ENCODE data around the gene WDPCP. TPM values are rescaled to one million over a fixed set of nuclear protein-coding genes. Genes with fewer than 3 reads are reported as not detected.

Gene WDPCP
- total and polyA plus RNA-seq, 10 of the 15 experiments (the other 5 are each of a cell fraction or from before 2014, with no cell fraction given): 2.1 to 7.9 (median 4.6) TPM

GRCh38 chr2:63372549-63372948, 215.7 kb downstream of the WDPCP start:
- Histone ChIP-seq H4K20me1 (ENCODE audit: control insufficient read depth, insufficient read depth) (no peaks in the 10 kb centered on the region), H3K9ac (ENCODE audit: control insufficient read depth, insufficient read depth, low read length) (no peak overlapping the region), H3K4me1 (ENCODE audit: control insufficient read depth, insufficient read depth, low read length) (no peaks in the 10 kb centered on the region), H3K27me3 (replicated peaks in 1 of 2; ENCODE audit: control insufficient read depth in 2 of 2, insufficient read depth in 2 of 2, low read length in 1 of 2) (no peaks in the 10 kb centered on the region), H3K4me3 (no peak overlapping the region), H3K27ac (ENCODE audit: control insufficient read depth, insufficient read depth) (no peak overlapping the region), H3K9me3 (replicated peaks; ENCODE audit: control insufficient read depth, insufficient read depth, low read length) (no peaks in the 10 kb centered on the region), H3K4me2 (ENCODE audit: control insufficient read depth, insufficient read depth) (no peak overlapping the region), H3K79me2 (ENCODE audit: control insufficient read depth, insufficient read depth, low read length) (no peaks in the 10 kb centered on the region), H2AFZ (ENCODE audit: control insufficient read depth, low read depth, low read length) (no peak overlapping the region), H3K36me3 (ENCODE audit: control insufficient read depth in 2 of 2, insufficient read depth in 2 of 2, low read length in 1 of 2) (no peaks in the 10 kb centered on the region)
- in situ Hi-C loops (cut with MboI): no loop called here
- WGBS (ENCODE audit: insufficient coverage, insufficient replicate concordance, low lambda C conversion rate, missing lambda C conversion rate): 95% methylated on average over 3 of the region's 3 CpGs
- ChIA-PET RAD21 (ENCODE audit: unreplicated experiment) (interaction anchor here (0.6 kb wide), 1 partner anchor 40 kb away, joined by 3 read pairs; no protein-coding TSS in a partner anchor), CTCF (no interaction called here), SMC1A (ENCODE audit: uncharacterized antibody, unreplicated experiment) (no interaction called here), POLR2A (no interaction called here)
- intact Hi-C loops (cut with micrococcal nuclease; ENCODE audit: unreplicated experiment): no loop called here
- ATAC-seq (no peak), DNase-seq (ENCODE audit: low read depth, low spot score) (no peak), FAIRE-seq (no peak)
- BruUV-seq (replicated peaks): no TSS peak
- TF ChIP-seq EP300 (IDR thresholded peaks at IDR 0.05; ENCODE audit: borderline replicate concordance in 1 of 2, control insufficient read depth in 1 of 2, low read depth in 2 of 2, low read length in 2 of 2) (no peak), ETV6 (conservative IDR thresholded peaks at IDR 0.05 in 1 of 2, IDR thresholded peaks at IDR 0.05 in 1 of 2; ENCODE audit: borderline replicate concordance in 1 of 2, low read depth in 1 of 2) (no peak), ZNF217 (IDR thresholded peaks at IDR 0.05) (no peak), ZBTB40 (IDR thresholded peaks at IDR 0.05; ENCODE audit: borderline replicate concordance) (no peak), SMARCA5 (IDR thresholded peaks at IDR 0.05) (no peak), EED (IDR thresholded peaks at IDR 0.05; ENCODE audit: low read depth) (no peak), NFIC (IDR thresholded peaks at IDR 0.05; ENCODE audit: low read depth, low read length) (no peak)
